Mucosa of descending colon (tissue), 3 donors: ENCODE data around the gene SPON1. TPM values are rescaled to one million over a fixed set of nuclear protein-coding genes. Genes with fewer than 3 reads are reported as not detected.

Source experiments
- ATAC-seq: fragments of 200-7000 bp; cut with Tn5 transposase; one replicate; pipeline ENCODE4 v1.9.1; 2020; ENCODE audit warnings: mild to moderate bottlenecking, moderate library complexity
- DNase-seq, 3 donors: peaks; one replicate each; pipeline ENCODE4 v3.0.0-alpha.2; 2020
- H3K36me3 ChIP-seq: fragments of 200-600 bp; one replicate; pipeline ENCODE4 v1.8.0; 2021; ENCODE audit warnings: low read depth, mild to moderate bottlenecking
- H3K4me1 ChIP-seq: fragments of 200-600 bp; one replicate; pipeline ENCODE4 v1.8.0; 2021; ENCODE audit warnings: low read depth, mild to moderate bottlenecking
- H3K4me3 ChIP-seq: fragments of 200-600 bp; one replicate; pipeline ENCODE4 v1.8.0; 2021; ENCODE audit warnings: mild to moderate bottlenecking
- H3K9me3 ChIP-seq: fragments of 200-600 bp; one replicate; pipeline ENCODE4 v1.8.0; 2021; ENCODE audit warnings: mild to moderate bottlenecking
- intact Hi-C, 2 donors: fragments of 100-400 bp; cut with DNase I in 1 of 2; cut with micrococcal nuclease in 1 of 2; formaldehyde crosslinking; loops; one replicate each; pipeline versions ENCODE4 v1.11.0 to v1.11.1; 2022; cut with DNase I, micrococcal nuclease
- long read RNA-seq, 2 donors: library from polyadenylated mRNA; unstranded; transcript quantifications; one replicate each; pipeline ENCODE4 v2.0.0, GENCODE V29; 2019 to 2021
- total RNA-seq, 3 donors: library from RNA; stranded (reverse); fragmentation: NEBNext Ultra II Directional in 2 of 3; extraction: Animal tissue kit (Norgen Biotek cat#: 25700) in 2 of 3; gene quantifications; one replicate each; pipeline versions ENCODE4 v1.2.1 to v1.2.4, GENCODE V29; 2021 to 2023
- TF ChIP-seq, protein P1 (sequence below): fragments of 200-600 bp; IDR thresholded peaks from one replicate; pipeline ENCODE4 v1.8.0; 2022; ENCODE audit warnings: antibody characterized with exemption, mild to moderate bottlenecking
- donor health status: DM: no; HTN: no; CAD: no; lungs with moderate emphysema.
- donor health status: DM: no; HTN: no; CAD: no.
- donor health status: DM: no; HTN: yes; CAD: no.

Gene SPON1
- 10 to 100 TPM; 43.6 to 85.5 (median 64.2) TPM for total RNA-seq
- long read RNA-seq, donor 1, full-length matches to known transcripts, result 24 of 50 reads
- long read RNA-seq, donor 1, partial matches to known transcripts, result 16 of 50 reads
- long read RNA-seq, donor 1, other reads (novel, unspliced or antisense), result 10 of 50 reads
- long read RNA-seq, donor 2, full-length matches to known transcripts, result 5 of 13 reads
- long read RNA-seq, donor 2, partial matches to known transcripts, result 3 of 13 reads
- long read RNA-seq, donor 2, other reads (novel, unspliced or antisense), result 5 of 13 reads

DNA sequence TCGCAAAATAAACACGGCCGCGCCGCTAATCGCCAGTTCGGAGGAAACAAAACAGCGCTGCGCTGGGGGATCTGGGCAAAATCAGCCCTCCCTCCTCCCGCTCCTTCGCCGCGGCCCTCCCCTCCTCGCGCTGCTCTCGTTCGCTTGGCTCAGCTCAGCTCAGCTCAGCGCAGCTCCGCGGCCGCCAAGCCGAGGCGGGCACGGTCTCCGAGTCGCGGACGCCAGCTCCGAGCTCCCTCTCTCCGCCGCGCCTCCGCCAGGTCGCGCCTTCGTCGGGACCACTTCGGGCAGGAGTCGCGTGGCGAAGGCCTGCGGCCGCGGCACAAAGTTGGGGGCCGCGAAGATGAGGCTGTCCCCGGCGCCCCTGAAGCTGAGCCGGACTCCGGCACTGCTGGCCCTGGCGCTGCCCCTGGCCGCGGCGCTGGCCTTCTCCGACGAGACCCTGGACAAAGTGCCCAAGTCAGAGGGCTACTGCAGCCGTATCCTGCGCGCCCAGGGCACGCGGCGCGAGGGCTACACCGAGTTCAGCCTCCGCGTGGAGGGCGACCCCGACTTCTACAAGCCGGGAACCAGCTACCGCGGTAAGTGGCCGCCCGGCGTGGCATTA is at the start of gene SPON1:
Gene SPON1 (plus strand): TSS at position 162 of the 607 bp plus-strand sequence. CDS start 182 bp downstream, at position 344.
- ATAC-seq, result peak; percentile 54
- intact Hi-C loops, result no loop called here
- H3K4me3 ChIP-seq, result peak within 1 kb of the TSS; percentile 57
- peaks cover 20% of the 10 kb centered on the region for H3K4me1 ChIP-seq
- DNase-seq, result peak; percentile 61 to 80 (median 71)
- H3K36me3 ChIP-seq, result no peaks in the 10 kb centered on the region
- TF ChIP-seq, protein P1, sequence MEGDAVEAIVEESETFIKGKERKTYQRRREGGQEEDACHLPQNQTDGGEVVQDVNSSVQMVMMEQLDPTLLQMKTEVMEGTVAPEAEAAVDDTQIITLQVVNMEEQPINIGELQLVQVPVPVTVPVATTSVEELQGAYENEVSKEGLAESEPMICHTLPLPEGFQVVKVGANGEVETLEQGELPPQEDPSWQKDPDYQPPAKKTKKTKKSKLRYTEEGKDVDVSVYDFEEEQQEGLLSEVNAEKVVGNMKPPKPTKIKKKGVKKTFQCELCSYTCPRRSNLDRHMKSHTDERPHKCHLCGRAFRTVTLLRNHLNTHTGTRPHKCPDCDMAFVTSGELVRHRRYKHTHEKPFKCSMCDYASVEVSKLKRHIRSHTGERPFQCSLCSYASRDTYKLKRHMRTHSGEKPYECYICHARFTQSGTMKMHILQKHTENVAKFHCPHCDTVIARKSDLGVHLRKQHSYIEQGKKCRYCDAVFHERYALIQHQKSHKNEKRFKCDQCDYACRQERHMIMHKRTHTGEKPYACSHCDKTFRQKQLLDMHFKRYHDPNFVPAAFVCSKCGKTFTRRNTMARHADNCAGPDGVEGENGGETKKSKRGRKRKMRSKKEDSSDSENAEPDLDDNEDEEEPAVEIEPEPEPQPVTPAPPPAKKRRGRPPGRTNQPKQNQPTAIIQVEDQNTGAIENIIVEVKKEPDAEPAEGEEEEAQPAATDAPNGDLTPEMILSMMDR, result no peak
- no peaks in the 10 kb centered on the region for H3K9me3 ChIP-seq

DNA sequence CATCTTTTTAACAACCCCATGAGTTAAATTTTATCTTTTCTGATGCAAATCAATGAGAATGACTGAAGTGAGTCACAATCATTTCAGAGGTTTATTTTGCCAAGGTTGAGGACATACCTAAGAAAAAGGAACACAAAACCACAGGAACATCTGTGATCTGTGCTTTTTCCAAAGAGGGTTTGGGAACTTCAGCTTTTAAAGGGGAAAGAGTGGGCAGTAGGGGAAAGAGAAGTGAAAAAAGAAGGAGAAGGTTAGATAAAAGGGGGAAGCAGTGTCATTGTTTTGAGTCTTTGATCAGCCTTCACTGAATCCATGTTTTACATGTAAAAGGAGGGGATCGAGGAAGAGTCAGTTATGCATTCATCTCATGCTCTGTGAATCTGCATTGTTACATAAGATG is 45.3 kb upstream of the SPON1 start:
- Histone ChIP-seq H3K4me3 (no peak overlapping the region), H3K9me3 (no peaks in the 10 kb centered on the region), H3K4me1 (no peaks in the 10 kb centered on the region), H3K36me3 (no peaks in the 10 kb centered on the region)
- no peak for DNase-seq
- TF ChIP-seq, protein P1, result no peak
- ATAC-seq, result no peak
- intact Hi-C loops, result no loop called here

DNA sequence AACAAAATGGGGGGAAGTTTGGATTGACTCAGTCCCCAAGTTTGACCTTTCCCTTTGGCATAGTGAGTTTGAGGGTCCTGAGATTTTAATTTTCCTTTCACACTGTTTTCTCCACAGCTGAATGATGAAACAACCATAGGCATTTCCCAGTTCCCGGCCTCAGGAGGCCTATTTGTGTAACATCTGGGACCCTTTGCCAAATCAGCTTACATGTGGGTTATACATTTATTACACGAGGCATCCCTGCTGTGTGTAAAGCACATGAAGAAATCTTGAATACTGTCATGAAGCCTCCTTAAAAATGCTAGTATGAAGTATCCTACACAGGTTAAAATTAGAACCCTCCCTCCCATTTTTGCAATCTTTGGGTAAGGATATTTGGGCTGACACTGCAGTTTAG is 44.6 kb upstream of the SPON1 start:
- ATAC-seq, result no peak

DNA sequence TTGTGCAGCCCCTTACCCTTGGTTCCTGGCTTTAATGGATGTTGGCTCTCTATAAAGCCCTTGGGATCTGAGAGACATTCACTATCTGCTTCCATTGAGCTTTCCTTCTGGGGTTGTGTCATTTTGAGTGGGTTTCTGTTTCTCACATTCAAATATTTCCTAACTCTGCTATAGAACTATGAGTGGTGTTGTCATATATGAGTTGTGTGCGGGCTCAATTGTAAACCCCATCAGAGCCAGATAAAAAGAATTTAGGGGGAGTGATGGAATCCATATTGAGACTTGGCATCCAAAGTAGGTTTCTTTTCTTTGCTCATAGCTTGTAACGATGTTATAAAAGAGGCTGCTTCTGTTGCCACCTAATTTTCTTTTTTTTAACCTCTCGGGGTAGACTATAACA is 41.8 kb upstream of the SPON1 start:
- Histone ChIP-seq H3K4me3 (no peak overlapping the region), H3K4me1 (no peaks in the 10 kb centered on the region), H3K9me3 (no peaks in the 10 kb centered on the region), H3K36me3 (no peaks in the 10 kb centered on the region)
- intact Hi-C loops, result no loop called here
- no peak for ATAC-seq
- DNase-seq, result no peak
- TF ChIP-seq, protein P1, result no peak

More for the DNA sequence above, 44.6 kb upstream of the SPON1 start:
- intact Hi-C loops, result no loop called here
- DNase-seq, result no peak
- Histone ChIP-seq H3K4me3 (no peak overlapping the region), H3K36me3 (no peaks in the 10 kb centered on the region), H3K4me1 (no peaks in the 10 kb centered on the region), H3K9me3 (no peaks in the 10 kb centered on the region)
- TF ChIP-seq, protein P1, result no peak

DNA sequence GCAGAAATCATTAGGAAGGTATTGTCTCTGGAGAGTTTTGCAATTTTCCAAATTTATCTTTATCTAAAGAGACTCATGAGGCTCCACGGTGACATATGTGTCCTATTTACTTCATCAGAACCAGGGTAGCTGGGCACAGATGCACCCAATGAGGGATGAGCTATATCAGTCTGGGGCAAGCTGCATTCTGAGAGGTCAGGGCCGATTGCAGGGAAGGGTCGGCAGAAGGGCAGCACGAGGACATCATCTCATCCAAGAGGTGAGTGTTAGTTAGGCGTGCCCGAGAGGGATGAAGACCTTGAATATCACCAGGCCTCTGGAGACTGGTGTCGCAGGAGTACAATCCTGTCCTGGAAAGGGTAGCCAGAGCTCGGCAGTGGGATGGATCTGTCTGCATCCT is 41.0 kb upstream of the SPON1 start:
- Histone ChIP-seq H3K4me3 (no peak overlapping the region), H3K4me1 (no peaks in the 10 kb centered on the region), H3K9me3 (no peaks in the 10 kb centered on the region), H3K36me3 (no peaks in the 10 kb centered on the region)
- DNase-seq, result no peak
- intact Hi-C loops, result no loop called here
- TF ChIP-seq, protein P1, result no peak
- no peak for ATAC-seq
